Erythroblast (primary cell): Measurements from ENCODE around the gene APBB2.

Experiments used
- GATA1 ChIP-seq: IDR thresholded peaks from 2 replicates; pipeline ENCODE4 v1.6.1; 2011; ENCODE audit warnings: low read depth, mild to moderate bottlenecking, control low read depth, low read length, moderate library complexity
- POLR2A ChIP-seq: IDR thresholded peaks from 2 replicates; pipeline ENCODE4 v1.6.1; 2011; ENCODE audit warnings: mild to moderate bottlenecking, low read length

DNA sequence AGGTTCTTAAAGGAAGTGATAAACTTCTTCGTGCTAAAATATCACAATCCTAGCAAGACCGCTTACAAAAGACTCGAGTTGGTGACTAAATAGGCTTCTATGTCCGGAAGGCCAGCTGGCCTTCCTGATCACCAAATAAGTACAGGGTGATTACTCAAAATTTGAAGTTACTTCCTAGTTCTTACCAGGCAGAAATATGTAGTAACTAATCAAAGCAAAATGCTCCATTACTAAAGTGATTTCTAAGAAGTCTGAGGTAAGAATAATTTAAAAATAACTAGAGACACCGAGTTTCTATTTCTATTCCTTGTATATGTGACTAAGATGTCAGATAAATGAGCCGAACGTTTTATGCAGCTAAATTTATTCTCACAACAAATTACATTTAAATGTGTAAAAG is 402.4 kb downstream of the APBB2 start:
- TF ChIP-seq POLR2A (no peak), GATA1 (no peak)
